Astrocyte (in vitro differentiated cells and primary cell): ENCODE measurements around the gene ACTN1.

ENCODE experiments used
- CTCF ChIP-seq: IDR thresholded peaks from 2 replicates; pipeline ENCODE4 v1.5.1; 2011; ENCODE audit warnings: low read depth, mild to moderate bottlenecking, inconsistent platforms, low read length, moderate library complexity; ENCODE audit not compliant: insufficient read depth
- EZH2 ChIP-seq: IDR thresholded peaks from 2 replicates; pipeline ENCODE4 v1.6.1; 2012; ENCODE audit warnings: mild to moderate bottlenecking, low read length, inconsistent platforms; ENCODE audit not compliant: insufficient read depth

- no peak for TF ChIP-seq CTCF
- no peak for TF ChIP-seq EZH2
These were observed 42.6 kb downstream of the ACTN1 start for GRCh38 chr14:68936476-68936875.
